GM18505 (cell line): ENCODE results near the gene LGR4.

Experiments used
- ATAC-seq: cut with Tn5 transposase; IDR thresholded peaks from one replicate; pipeline ENCODE4 v1.9.1; 2021; ENCODE audit not compliant: unreplicated experiment
- POLR2A ChIP-seq: IDR thresholded peaks from 4 replicates; pipeline ENCODE4 v1.6.1; 2011; ENCODE audit warnings: borderline replicate concordance; ENCODE audit not compliant: insufficient read depth, insufficient read length; ENCODE audit errors: extremely low read depth

The LGR4 gene

GRCh38 chr11:27421819-27422494 is 50.6 kb downstream of the LGR4 start:
- no peak for ATAC-seq
- TF ChIP-seq POLR2A: no peak

GRCh38 chr11:27420722-27421572 is 51.6 kb downstream of the LGR4 start:
- ATAC-seq: no peak

GRCh38 chr11:27420217-27420616 is 52.4 kb downstream of the LGR4 start:
- TF ChIP-seq POLR2A: no peak

More at GRCh38 chr11:27420722-27421572, 51.6 kb downstream of the LGR4 start:
- no peak for TF ChIP-seq POLR2A

GRCh38 chr11:27418356-27418755 is 54.2 kb downstream of the LGR4 start:
- no peak for TF ChIP-seq POLR2A
- ATAC-seq: no peak

More at GRCh38 chr11:27420217-27420616, 52.4 kb downstream of the LGR4 start:
- ATAC-seq: no peak

GRCh38 chr11:27416568-27417176 is 55.9 kb downstream of the LGR4 start:
- ATAC-seq: no peak
- TF ChIP-seq POLR2A: no peak

- ATAC-seq: no peak
- TF ChIP-seq POLR2A: no peak
Measured at GRCh38 chr11:27414644-27415043, 57.9 kb downstream of the LGR4 start.

GRCh38 chr11:27413218-27413617 is 59.4 kb downstream of the LGR4 start:
- TF ChIP-seq POLR2A: no peak
- ATAC-seq: no peak

GRCh38 chr11:27412192-27412691 is 60.3 kb downstream of the LGR4 start:
- ATAC-seq: no peak
- TF ChIP-seq POLR2A: no peak

- no peak for TF ChIP-seq POLR2A
- no peak for ATAC-seq
Measured at GRCh38 chr11:27411328-27411727, 61.3 kb downstream of the LGR4 start.

GRCh38 chr11:27410272-27410671 is 62.3 kb downstream of the LGR4 start:
- no peak for TF ChIP-seq POLR2A
- ATAC-seq: no peak

GRCh38 chr11:27409742-27410141 is 62.8 kb downstream of the LGR4 start:
- ATAC-seq: no peak
- no peak for TF ChIP-seq POLR2A

GRCh38 chr11:27409049-27409448 is 63.5 kb downstream of the LGR4 start:
- ATAC-seq: no peak
- TF ChIP-seq POLR2A: no peak

- no peak for ATAC-seq
- no peak for TF ChIP-seq POLR2A
Measured at GRCh38 chr11:27408246-27408800, 64.3 kb downstream of the LGR4 start.
